HepG2 (cell line): ENCODE measurements around the gene ABT1. TPM values are rescaled to one million over a fixed set of nuclear protein-coding genes. Genes with fewer than 3 reads are reported as not detected.

Source experiments
- ATAC-seq: fragments of 200-7000 bp; cut with Tn5 transposase; 3 replicates; pipeline ENCODE4 v1.9.1; 2020; ENCODE audit warnings: mild to moderate bottlenecking, moderate library complexity
- BruUV-seq: library from RNA; stranded (reverse); fragments of 400-500 nt; replicated peaks from 2 replicates; lab custom pipeline; 2021; lab: Mats Ljungman, UMichigan
- CTCF ChIA-PET: fragments of 300-600 bp; formaldehyde crosslinking; extraction: SDS; loops from one replicate; lab custom pipeline; 2021; ENCODE audit warnings: low total read pairs, inconsistent platforms, low intra/inter-chr PET ratio; lab: Yijun Ruan, JAX
- POLR2A ChIA-PET: fragments of 350-600 bp; sonication (Branson Sonifier 250); formaldehyde crosslinking; loops from one replicate; lab custom pipeline; 2020; ENCODE audit warnings: antibody characterized with exemption, inconsistent platforms; lab: Yijun Ruan, JAX
- DNase-seq: peaks from one replicate; pipeline ENCODE4 v3.0.0-alpha.2; 2015; ENCODE audit warnings: low spot score
- FAIRE-seq: peaks from 3 replicates; lab custom pipeline; 2011; peaks lifted over from hg19 to GRCh38; lab: Jason Lieb, UNC
- H2AFZ ChIP-seq: one replicate; pipeline ENCODE4 v1.6.1; 2011; ENCODE audit warnings: low read length, inconsistent platforms
- H3K27ac ChIP-seq: fragments of 300-600 bp; 3 replicates; pipeline ENCODE4 v1.8.0; 2011; ENCODE audit warnings: mixed run types, mild to moderate bottlenecking, mixed read lengths, low read length, inconsistent platforms; ENCODE audit not compliant: insufficient read depth; ENCODE audit errors: extremely low read length
- H3K27me3 ChIP-seq, 2 experiments: fragments of 200-600 bp in 1 of 2; 2 replicates in 1 of 2; 3 replicates in 1 of 2; pipeline versions ENCODE4 v1.6.0 to v1.8.0; 2011; ENCODE audit warnings: low read length in 2 of 2, mild to moderate bottlenecking in 2 of 2, moderate library complexity in 2 of 2, inconsistent platforms in 1 of 2; ENCODE audit not compliant: insufficient read depth in 2 of 2, control insufficient read depth in 1 of 2
- H3K36me3 ChIP-seq, 2 experiments: fragments of 200-600 bp in 1 of 2; replicated peaks in 1 of 2; 2 replicates in 1 of 2; 3 replicates in 1 of 2; pipeline versions ENCODE4 v1.5.1 to v1.8.0; 2011; ENCODE audit warnings: low read length in 2 of 2, inconsistent platforms in 1 of 2; ENCODE audit not compliant: insufficient read depth in 2 of 2, control insufficient read depth in 1 of 2
- H3K4me1 ChIP-seq: 2 replicates; pipeline ENCODE4 v1.5.1; 2012; ENCODE audit warnings: low read length, inconsistent platforms; ENCODE audit not compliant: insufficient read depth
- H3K4me2 ChIP-seq: 2 replicates; pipeline ENCODE4 v1.6.0; 2011; ENCODE audit warnings: low read depth, low read length, inconsistent platforms
- H3K4me3 ChIP-seq, 3 experiments: fragments of 200-600 bp in 1 of 3; sonication (generic), shearing (Covaris generic) in 1 of 3; replicated peaks in 1 of 3; 2 replicates each; pipeline ENCODE4 v1.5.1; 2011 to 2016; ENCODE audit warnings: low read length in 3 of 3, inconsistent platforms in 2 of 3, low read depth in 2 of 3, mild to moderate bottlenecking in 2 of 3, control low read depth in 1 of 3, mixed read lengths in 1 of 3; ENCODE audit not compliant: insufficient read depth in 1 of 3
- H3K79me2 ChIP-seq: one replicate; pipeline ENCODE4 v1.6.1; 2011; ENCODE audit warnings: low read length, inconsistent platforms; ENCODE audit not compliant: insufficient read depth
- H3K9ac ChIP-seq: 2 replicates; pipeline ENCODE4 v1.6.0; 2011; ENCODE audit warnings: mild to moderate bottlenecking, low read depth, low read length, inconsistent platforms; ENCODE audit not compliant: insufficient read depth
- H3K9me3 ChIP-seq: 2 replicates; pipeline ENCODE4 v1.5.1; 2012; ENCODE audit warnings: mild to moderate bottlenecking, low read length
- H4K20me1 ChIP-seq: 2 replicates; pipeline ENCODE4 v1.6.0; 2011; ENCODE audit warnings: inconsistent platforms, mild to moderate bottlenecking, low read length, moderate library complexity; ENCODE audit not compliant: insufficient read depth
- AGO2 ChIP-seq: fragments of 200-400 bp; formaldehyde crosslinking; optimal IDR thresholded peaks from 2 replicates; pipeline ENCODE3; 2017; ENCODE audit warnings: mild to moderate bottlenecking, low read depth, low read length, moderate library complexity
- ARHGAP35 ChIP-seq: sonication (generic); formaldehyde crosslinking; IDR thresholded peaks from 2 replicates; pipeline ENCODE4 v1.9.0; 2022; ENCODE audit warnings: mild to moderate bottlenecking, inconsistent platforms, moderate library complexity, missing genetic modification reagents, borderline replicate concordance
- GABPA ChIP-seq, 2 experiments: IDR thresholded peaks; 2 replicates each; pipeline ENCODE4 v1.6.1; 2011 to 2016; ENCODE audit warnings: low read depth in 2 of 2, low read length in 1 of 2, missing biosample characterization in 1 of 2, missing genetic modification characterization in 1 of 2
- IRX3 ChIP-seq: sonication (generic); formaldehyde crosslinking; IDR thresholded peaks from 2 replicates; pipeline ENCODE4 v1.8.1; 2023; ENCODE audit warnings: mild to moderate bottlenecking, low read depth, missing genetic modification reagents, borderline replicate concordance
- KMT2A ChIP-seq: sonication (generic); formaldehyde crosslinking; IDR thresholded peaks from 2 replicates; pipeline ENCODE4 v1.4.0; 2020; ENCODE audit warnings: missing genetic modification reagents
- NFATC3 ChIP-seq: sonication (generic); formaldehyde crosslinking; IDR thresholded peaks from 2 replicates; pipeline ENCODE4 v1.5.1; 2020; ENCODE audit warnings: mild to moderate bottlenecking, missing genetic modification reagents
- RBFOX2 ChIP-seq: fragments of 200-400 bp; formaldehyde crosslinking; IDR thresholded peaks from 2 replicates; pipeline ENCODE4 v1.6.1; 2017; ENCODE audit warnings: low read depth, mild to moderate bottlenecking, low read length
- SYNCRIP ChIP-seq: fragments of 200-400 bp; formaldehyde crosslinking; IDR thresholded peaks from 2 replicates; pipeline ENCODE4 v1.6.1; 2018; ENCODE audit warnings: mild to moderate bottlenecking, low read depth, low read length; ENCODE audit not compliant: insufficient read depth
- U2AF1 ChIP-seq: fragments of 200-400 bp; formaldehyde crosslinking; optimal IDR thresholded peaks from 2 replicates; pipeline ENCODE3; 2017; ENCODE audit warnings: mild to moderate bottlenecking, low read depth, low read length
- ZNF256 ChIP-seq: sonication (generic); formaldehyde crosslinking; conservative IDR thresholded peaks from 2 replicates; pipeline ENCODE4 v1.4.0; 2020; ENCODE audit warnings: missing genetic modification reagents
- ZNF329 ChIP-seq: sonication (generic); formaldehyde crosslinking; IDR thresholded peaks from 2 replicates; pipeline ENCODE4 v1.9.0; 2021; ENCODE audit warnings: low read depth, mild to moderate bottlenecking, missing genetic modification reagents
- ZNF567 ChIP-seq: sonication (generic); formaldehyde crosslinking; IDR thresholded peaks from 2 replicates; pipeline ENCODE4 v1.8.1; 2023; ENCODE audit warnings: mild to moderate bottlenecking, missing genetic modification reagents, borderline replicate concordance
- ZNF629 ChIP-seq: sonication (generic); formaldehyde crosslinking; conservative IDR thresholded peaks from 2 replicates; pipeline ENCODE4 v1.5.0; 2020; ENCODE audit warnings: missing genetic modification reagents
- ZNF746 ChIP-seq: sonication (generic); formaldehyde crosslinking; IDR thresholded peaks from 2 replicates; pipeline ENCODE4 v1.8.0; 2022; ENCODE audit warnings: mild to moderate bottlenecking, missing genetic modification reagents
- WGBS: methylation state at CpG from one replicate; pipeline ENCODE4 v1.1.6; 2017; ENCODE audit warnings: low lambda C conversion rate; 5-methylcytosine and 5-hydroxymethylcytosine counted together
- in situ Hi-C: cut with HindIII; loops from 2 replicates; pipeline ENCODE4 v1.10.0; 2017; ENCODE audit warnings: low pct_unique_long_range_greater_than_20kb; ENCODE audit not compliant: extremely low pct_ligation_motif_present
- intact Hi-C: fragments of 100-400 bp; cut with micrococcal nuclease; formaldehyde crosslinking; loops from one replicate; pipeline ENCODE4 v1.10.0; 2022; ENCODE audit not compliant: unreplicated experiment
- polyA plus RNA-seq, 8 experiments: library from polyadenylated mRNA; depleted of rRNA in 3 of 8; stranded (reverse) in 7 of 8; unstranded in 1 of 8; fragments of >200 nt; fragmentation: Illumina TruSeq in 4 of 8; extraction: Trizol in 4 of 8; gene quantifications; 2 replicates each; pipeline versions ENCODE4 v1.2.1 to v1.2.3, GENCODE V29; 2011 to 2016; ENCODE audit warnings: low read depth in 4 of 8, missing spikeins in 1 of 8, mixed read lengths in 1 of 8; ENCODE audit not compliant: insufficient read depth in 1 of 8
- total RNA-seq, 5 experiments: library from RNA; depleted of rRNA; stranded (reverse); fragments of >200 nt; fragmentation: Illumina TruSeq; extraction: Trizol; gene quantifications; 2 replicates each; pipeline ENCODE4 v1.2.3, GENCODE V29; 2016; ENCODE audit warnings: low read depth in 1 of 5
- TF ChIP-seq, protein P1 (sequence below), 2 experiments: IDR thresholded peaks; 2 replicates each; pipeline ENCODE4 v1.6.1; 2011 to 2012; ENCODE audit warnings: low read length in 2 of 2, borderline replicate concordance in 1 of 2, low read depth in 1 of 2, mild to moderate bottlenecking in 1 of 2, moderate library complexity in 1 of 2
- TF ChIP-seq, protein P2 (sequence below): sonication (generic); formaldehyde crosslinking; IDR thresholded peaks from 2 replicates; pipeline ENCODE4 v1.8.0; 2022; ENCODE audit warnings: mild to moderate bottlenecking, missing genetic modification reagents, borderline replicate concordance
- TF ChIP-seq, protein P3 (sequence below): IDR thresholded peaks from 2 replicates; pipeline ENCODE4 v1.6.1; 2012; ENCODE audit warnings: low read depth, low read length, improper control_type of control experiment

Gene ABT1
- total and polyA plus RNA-seq, 2 of the 13 experiments (the other 11 are each of a cell fraction or from before 2014, with no cell fraction given): 38.4 TPM

DNA sequence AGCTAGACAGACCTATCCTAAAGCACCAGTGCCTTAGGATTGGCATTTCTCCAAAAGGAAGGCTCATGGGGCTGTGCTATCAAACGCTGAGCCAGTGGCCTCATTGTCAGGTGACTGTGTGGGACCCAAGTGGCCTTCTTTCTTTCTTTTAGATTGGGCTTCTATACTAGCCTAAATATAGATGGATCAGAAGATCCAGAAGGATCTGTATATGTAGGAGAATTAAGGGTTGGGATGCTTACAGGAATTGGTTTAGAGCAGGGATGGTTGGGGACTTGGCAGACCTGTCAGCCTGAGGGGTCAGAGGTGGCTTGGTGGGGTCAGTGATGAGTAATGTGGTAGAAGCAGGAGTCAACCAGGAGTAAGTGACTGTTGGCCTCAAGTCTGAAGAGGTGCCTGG lies 14.8 kb downstream of the ABT1 start (continued):
- TF ChIP-seq, protein P1, sequence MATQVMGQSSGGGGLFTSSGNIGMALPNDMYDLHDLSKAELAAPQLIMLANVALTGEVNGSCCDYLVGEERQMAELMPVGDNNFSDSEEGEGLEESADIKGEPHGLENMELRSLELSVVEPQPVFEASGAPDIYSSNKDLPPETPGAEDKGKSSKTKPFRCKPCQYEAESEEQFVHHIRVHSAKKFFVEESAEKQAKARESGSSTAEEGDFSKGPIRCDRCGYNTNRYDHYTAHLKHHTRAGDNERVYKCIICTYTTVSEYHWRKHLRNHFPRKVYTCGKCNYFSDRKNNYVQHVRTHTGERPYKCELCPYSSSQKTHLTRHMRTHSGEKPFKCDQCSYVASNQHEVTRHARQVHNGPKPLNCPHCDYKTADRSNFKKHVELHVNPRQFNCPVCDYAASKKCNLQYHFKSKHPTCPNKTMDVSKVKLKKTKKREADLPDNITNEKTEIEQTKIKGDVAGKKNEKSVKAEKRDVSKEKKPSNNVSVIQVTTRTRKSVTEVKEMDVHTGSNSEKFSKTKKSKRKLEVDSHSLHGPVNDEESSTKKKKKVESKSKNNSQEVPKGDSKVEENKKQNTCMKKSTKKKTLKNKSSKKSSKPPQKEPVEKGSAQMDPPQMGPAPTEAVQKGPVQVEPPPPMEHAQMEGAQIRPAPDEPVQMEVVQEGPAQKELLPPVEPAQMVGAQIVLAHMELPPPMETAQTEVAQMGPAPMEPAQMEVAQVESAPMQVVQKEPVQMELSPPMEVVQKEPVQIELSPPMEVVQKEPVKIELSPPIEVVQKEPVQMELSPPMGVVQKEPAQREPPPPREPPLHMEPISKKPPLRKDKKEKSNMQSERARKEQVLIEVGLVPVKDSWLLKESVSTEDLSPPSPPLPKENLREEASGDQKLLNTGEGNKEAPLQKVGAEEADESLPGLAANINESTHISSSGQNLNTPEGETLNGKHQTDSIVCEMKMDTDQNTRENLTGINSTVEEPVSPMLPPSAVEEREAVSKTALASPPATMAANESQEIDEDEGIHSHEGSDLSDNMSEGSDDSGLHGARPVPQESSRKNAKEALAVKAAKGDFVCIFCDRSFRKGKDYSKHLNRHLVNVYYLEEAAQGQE (IDR thresholded peaks at IDR 0.05; ENCODE audit: borderline replicate concordance in 1 of 2, low read depth in 1 of 2, low read length in 2 of 2): no peak
- TF ChIP-seq ZNF329 (CRISPR knock-in tag) (no peak), RBFOX2 (no peak), ARHGAP35 (CRISPR knock-in tag) (no peak), ZNF256 (no peak), U2AF1 (no peak)

DNA sequence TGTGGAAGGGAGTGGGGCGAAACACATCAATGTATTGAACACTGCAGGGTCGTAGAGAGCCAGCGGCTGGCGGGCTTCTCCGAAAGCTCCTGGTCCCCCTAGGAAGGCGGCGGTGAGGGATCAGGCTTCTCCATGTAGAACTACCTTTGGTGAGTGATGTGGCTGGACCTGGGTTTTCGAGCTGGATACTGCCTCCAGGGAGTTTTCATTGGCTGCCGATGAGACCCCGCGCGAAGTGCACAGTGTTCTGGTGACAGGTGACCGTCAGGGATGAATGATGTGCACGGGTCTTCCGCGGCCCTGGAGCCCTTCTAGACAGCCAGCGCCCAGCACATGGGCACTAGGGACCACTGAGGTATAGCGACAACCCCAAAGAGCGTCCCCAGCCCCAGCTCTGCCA lies 16.4 kb downstream of the ABT1 start:
- H4K20me1 ChIP-seq: no peaks in the 10 kb centered on the region
- no peak overlapping the region for H3K27ac ChIP-seq
- H3K27me3 ChIP-seq: peaks cover 4 to 19% of the 10 kb centered on the region in 2 experiments; a peak in 4 of 5 replicates
- no peaks in the 10 kb centered on the region; the same call in 1 of the 2 replicates for H3K4me1 ChIP-seq
- H3K9me3 ChIP-seq: peaks cover 10% of the 10 kb centered on the region
- POLR2A ChIA-PET: interaction anchor here (0.5 kb wide), 1 partner anchor 424 kb away, joined by 3 read pairs; no protein-coding TSS in a partner anchor
- no peak overlapping the region for H3K4me2 ChIP-seq
- intact Hi-C loops (no loop called here), in situ Hi-C loops (loop anchor here (5.0 kb wide), 1 partner anchor 464 kb away; no protein-coding TSS in a partner anchor)
- H2AFZ ChIP-seq: no peak overlapping the region
- CTCF ChIA-PET: no interaction called here
- whole genome bisulfite sequencing: 79% methylated on average over 18 of the region's 19 CpGs
- H3K79me2 ChIP-seq: no peaks in the 10 kb centered on the region
- no peak for FAIRE-seq
- H3K36me3 ChIP-seq: no peaks in the 10 kb centered on the region
- H3K9ac ChIP-seq: no peak overlapping the region
- no peak overlapping the region for H3K4me3 ChIP-seq
- DNase-seq: no peak
- no peak; the same call in 2 of the 3 replicates for ATAC-seq
- no TSS peak for BruUV-seq
- TF ChIP-seq ZNF746 (no peak), KMT2A (CRISPR knock-in tag) (no peak), ZNF629 (no peak), GABPA (IDR thresholded peaks at IDR 0.05; ENCODE audit: low read depth, low read length) (no peak), GABPA (CRISPR knock-in tag; IDR thresholded peaks at IDR 0.05; ENCODE audit: low read depth) (no peak), IRX3 (CRISPR knock-in tag) (no peak), NFATC3 (no peak), ZNF567 (no peak), SYNCRIP (no peak), AGO2 (no peak)
- TF ChIP-seq, protein P2, sequence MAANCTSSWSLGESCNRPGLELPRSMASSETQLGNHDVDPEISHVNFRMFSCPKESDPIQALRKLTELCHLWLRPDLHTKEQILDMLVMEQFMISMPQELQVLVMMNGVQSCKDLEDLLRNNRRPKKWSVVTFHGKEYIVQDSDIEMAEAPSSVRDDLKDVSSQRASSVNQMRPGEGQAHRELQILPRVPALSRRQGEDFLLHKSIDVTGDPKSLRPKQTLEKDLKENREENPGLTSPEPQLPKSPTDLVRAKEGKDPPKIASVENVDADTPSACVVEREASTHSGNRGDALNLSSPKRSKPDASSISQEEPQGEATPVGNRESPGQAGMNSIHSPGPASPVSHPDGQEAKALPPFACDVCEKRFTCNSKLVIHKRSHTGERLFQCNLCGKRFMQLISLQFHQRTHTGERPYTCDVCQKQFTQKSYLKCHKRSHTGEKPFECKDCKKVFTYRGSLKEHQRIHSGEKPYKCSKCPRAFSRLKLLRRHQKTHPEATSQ (CRISPR knock-in tag): no peak
- TF ChIP-seq, protein P3, sequence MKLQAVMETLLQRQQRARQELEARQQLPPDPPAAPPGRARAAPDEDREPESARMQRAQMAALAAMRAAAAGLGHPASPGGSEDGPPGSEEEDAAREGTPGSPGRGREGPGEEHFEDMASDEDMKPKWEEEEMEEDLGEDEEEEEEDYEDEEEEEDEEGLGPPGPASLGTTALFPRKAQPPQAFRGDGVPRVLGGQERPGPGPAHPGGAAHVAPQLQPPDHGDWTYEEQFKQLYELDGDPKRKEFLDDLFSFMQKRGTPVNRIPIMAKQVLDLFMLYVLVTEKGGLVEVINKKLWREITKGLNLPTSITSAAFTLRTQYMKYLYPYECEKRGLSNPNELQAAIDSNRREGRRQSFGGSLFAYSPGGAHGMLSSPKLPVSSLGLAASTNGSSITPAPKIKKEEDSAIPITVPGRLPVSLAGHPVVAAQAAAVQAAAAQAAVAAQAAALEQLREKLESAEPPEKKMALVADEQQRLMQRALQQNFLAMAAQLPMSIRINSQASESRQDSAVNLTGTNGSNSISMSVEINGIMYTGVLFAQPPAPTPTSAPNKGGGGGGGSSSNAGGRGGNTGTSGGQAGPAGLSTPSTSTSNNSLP: no peak
